WTC11 (cell line): ENCODE results near the gene SNX8. TPM values are rescaled to one million over a fixed set of nuclear protein-coding genes. Genes with fewer than 3 reads are reported as not detected.

Source experiments
- ATAC-seq: fragments of 200-7000 bp; cut with Tn5 transposase; 2 replicates; pipeline ENCODE4 v1.10.0; 2021; ENCODE audit warnings: mild to moderate bottlenecking, moderate library complexity
- CTCF ChIA-PET: fragments of 300-600 bp; sonication (Branson Sonifier 250); formaldehyde crosslinking; loops from one replicate; lab custom pipeline; 2021; ENCODE audit warnings: antibody characterized with exemption; lab: Charles Lee
- POLR2A ChIA-PET: fragments of 350-600 bp; sonication (Branson Sonifier 250); formaldehyde crosslinking; loops from one replicate; lab custom pipeline; 2021; ENCODE audit warnings: antibody characterized with exemption; lab: Charles Lee
- DNase-seq: peaks from one replicate; pipeline ENCODE4 v3.0.0; 2021; ENCODE audit warnings: low spot score
- H3K27ac Mint-ChIP-seq: 2 replicates; pipeline ENCODE4 v1.8.0; 2021; ENCODE audit warnings: mixed read lengths
- H3K27me3 Mint-ChIP-seq: 2 replicates; pipeline ENCODE4 v1.8.0; 2021; ENCODE audit warnings: low read depth, mild to moderate bottlenecking, moderate library complexity, mixed read lengths
- H3K36me3 Mint-ChIP-seq: 2 replicates; pipeline ENCODE4 v1.8.0; 2021; ENCODE audit warnings: mixed read lengths
- H3K4me1 Mint-ChIP-seq: 2 replicates; pipeline ENCODE4 v1.8.0; 2022; ENCODE audit warnings: mixed read lengths
- H3K4me3 Mint-ChIP-seq: 2 replicates; pipeline ENCODE4 v1.8.0; 2021; ENCODE audit warnings: mild to moderate bottlenecking, moderate library complexity, mixed read lengths
- H3K9me3 Mint-ChIP-seq: 2 replicates; pipeline ENCODE4 v1.8.0; 2021; ENCODE audit warnings: mixed read lengths
- ERG ChIP-seq: fragments of 250-450 bp; sonication (Bioruptor Pico); IDR thresholded peaks from 2 replicates; pipeline ENCODE4 v1.8.0; 2021; ENCODE audit warnings: mild to moderate bottlenecking
- FOXJ3 ChIP-seq: sonication (generic); formaldehyde crosslinking; IDR thresholded peaks from 2 replicates; pipeline ENCODE4 v1.9.0; 2021; ENCODE audit warnings: missing genetic modification reagents, mild to moderate bottlenecking, borderline replicate concordance
- FOXK1 ChIP-seq: sonication (generic); formaldehyde crosslinking; IDR thresholded peaks from 2 replicates; pipeline ENCODE4 v1.8.0; 2022; ENCODE audit warnings: mild to moderate bottlenecking, moderate library complexity, missing genetic modification reagents
- GABPB1 ChIP-seq: sonication (generic); formaldehyde crosslinking; IDR thresholded peaks from 2 replicates; pipeline ENCODE4 v1.8.1; 2023; ENCODE audit warnings: mild to moderate bottlenecking, missing genetic modification reagents
- GTF2I ChIP-seq: fragments of 250-450 bp; sonication (Bioruptor Pico); conservative IDR thresholded peaks from 2 replicates; pipeline ENCODE4 v1.4.0; 2021; ENCODE audit warnings: mild to moderate bottlenecking
- SMAD3 ChIP-seq: sonication (generic); formaldehyde crosslinking; IDR thresholded peaks from 2 replicates; pipeline ENCODE4 v1.8.0; 2022; ENCODE audit warnings: missing genetic modification reagents, mild to moderate bottlenecking, borderline replicate concordance
- SOX15 ChIP-seq: fragments of 250-450 bp; sonication (Bioruptor Pico); IDR thresholded peaks from 2 replicates; pipeline ENCODE4 v1.9.0; 2021; ENCODE audit warnings: mild to moderate bottlenecking
- TCF7 ChIP-seq: sonication (generic); formaldehyde crosslinking; IDR thresholded peaks from 2 replicates; pipeline ENCODE4 v1.8.0; 2022; ENCODE audit warnings: mild to moderate bottlenecking, low read depth, missing genetic modification reagents, moderate library complexity
- TEAD1 ChIP-seq: sonication (generic); formaldehyde crosslinking; IDR thresholded peaks from 2 replicates; pipeline ENCODE4 v1.8.0; 2022; ENCODE audit warnings: mild to moderate bottlenecking, missing genetic modification reagents
- USF2 ChIP-seq: sonication (generic); formaldehyde crosslinking; IDR thresholded peaks from 2 replicates; pipeline ENCODE4 v1.8.1; 2023; ENCODE audit warnings: mild to moderate bottlenecking, missing genetic modification reagents, moderate library complexity
- ZMAT4 ChIP-seq: fragments of 250-450 bp; sonication (Bioruptor Pico); IDR thresholded peaks from 2 replicates; pipeline ENCODE4 v1.9.0; 2021; ENCODE audit warnings: mild to moderate bottlenecking
- ZNF219 ChIP-seq: sonication (generic); formaldehyde crosslinking; IDR thresholded peaks from 2 replicates; pipeline ENCODE4 v1.8.0; 2023; ENCODE audit warnings: missing genetic modification reagents, mild to moderate bottlenecking, borderline replicate concordance
- ZNF425 ChIP-seq: fragments of 250-450 bp; sonication (Bioruptor Pico); conservative IDR thresholded peaks from 2 replicates; pipeline ENCODE4 v1.9.0; 2021; ENCODE audit warnings: mild to moderate bottlenecking
- ZSCAN18 ChIP-seq: fragments of 250-450 bp; sonication (Bioruptor Pico); IDR thresholded peaks from 2 replicates; pipeline ENCODE4 v2.1.2; 2022; ENCODE audit warnings: mild to moderate bottlenecking, moderate library complexity
- total RNA-seq: library from RNA; stranded (reverse); gene quantifications from 3 replicates; pipeline ENCODE4 v1.2.3, GENCODE V29; 2021

The SNX8 gene
- total RNA-seq, 1 experiment from 2014 or later: 50.8 TPM

- TF ChIP-seq FOXJ3 (CRISPR knock-in tag): no peak
- no peak for TF ChIP-seq ZMAT4 (CRISPR knock-in tag)
- TF ChIP-seq ZSCAN18 (CRISPR knock-in tag): no peak
Measured at GRCh38 chr7:2289111-2289586, 25.1 kb downstream of the SNX8 start (continued).

GRCh38 chr7:2288503-2288902 is 25.7 kb downstream of the SNX8 start:
- ChIA-PET CTCF (no interaction called here), POLR2A (no interaction called here)
- no peaks in the 10 kb centered on the region for H3K27me3 Mint-ChIP-seq
- peaks cover 2% of the 10 kb centered on the region; the same call in 1 of the 2 replicates for H3K4me1 Mint-ChIP-seq
- TF ChIP-seq GTF2I (CRISPR knock-in tag) (no peak), ZNF219 (CRISPR knock-in tag) (no peak), TEAD1 (CRISPR knock-in tag) (no peak), GABPB1 (CRISPR knock-in tag) (no peak), USF2 (no peak)
- no peak overlapping the region for H3K27ac Mint-ChIP-seq
- no peak for DNase-seq
- H3K4me3 Mint-ChIP-seq: no peak overlapping the region
- H3K9me3 Mint-ChIP-seq: no peaks in the 10 kb centered on the region
- ATAC-seq: no peak
- H3K36me3 Mint-ChIP-seq: no peaks in the 10 kb centered on the region

- TF ChIP-seq ZNF425 (no peak), TCF7 (no peak)
- TF ChIP-seq, all 79 proteins: peak for 0
- DNase-seq (no peak), ATAC-seq (no peak)
- peaks cover 8% of the 10 kb centered on the region for H3K4me1 Mint-ChIP-seq
- ChIA-PET CTCF (no interaction called here), POLR2A (interaction anchor here (0.6 kb wide), 1 partner anchor 13 kb away, joined by 4 read pairs; no protein-coding TSS in a partner anchor)
- no peak overlapping the region for H3K27ac Mint-ChIP-seq
- H3K36me3 Mint-ChIP-seq: no peaks in the 10 kb centered on the region
- no peaks in the 10 kb centered on the region for H3K27me3 Mint-ChIP-seq
- no peaks in the 10 kb centered on the region for H3K9me3 Mint-ChIP-seq
- no peak overlapping the region for H3K4me3 Mint-ChIP-seq
Measured at GRCh38 chr7:2287745-2288144, 26.5 kb downstream of the SNX8 start.

- Mint-ChIP-seq H3K4me1 (peaks cover 19% of the 10 kb centered on the region), H3K27me3 (no peaks in the 10 kb centered on the region), H3K4me3 (no peak overlapping the region), H3K9me3 (no peaks in the 10 kb centered on the region), H3K27ac (peak overlapping the region; percentile 94), H3K36me3 (no peaks in the 10 kb centered on the region)
- DNase-seq: no peak
- ChIA-PET CTCF (no interaction called here), POLR2A (interaction anchor here (0.5 kb wide), 1 partner anchor 40 kb away, joined by 4 read pairs; no protein-coding TSS in a partner anchor)
- TF ChIP-seq ERG (CRISPR knock-in tag): no peak
- TF ChIP-seq SOX15 (CRISPR knock-in tag): no peak
- no peak for TF ChIP-seq SMAD3 (CRISPR knock-in tag)
- TF ChIP-seq FOXK1 (CRISPR knock-in tag): no peak
- peak; percentile 62 for ATAC-seq
Measured at GRCh38 chr7:2283074-2283473, 31.2 kb downstream of the SNX8 start.
